Tibial nerve (tissue), 4 donors: ENCODE data around the gene ZNF438.
"Not testable (repeated sequence)": the region's sequence is repeated elsewhere in the genome, so short reads cannot be mapped to it uniquely, and the experiment has no call there.

ENCODE experiments used
- EP300 ChIP-seq, 2 donors: sonication (generic); formaldehyde crosslinking; IDR thresholded peaks; one replicate each; pipeline ENCODE4 v1.6.1; 2017; ENCODE audit warnings: antibody characterized with exemption in 2 of 2, mild to moderate bottlenecking in 1 of 2
- POLR2A ChIP-seq, 2 donors: fragments of 450-650 bp; IDR thresholded peaks; one replicate each; pipeline ENCODE4 v1.6.1; 2017; ENCODE audit warnings: antibody characterized with exemption in 2 of 2, mild to moderate bottlenecking in 2 of 2, moderate library complexity in 2 of 2
- TF ChIP-seq, protein P1 (sequence below), 5 experiments: fragments of 200-600 bp in 3 of 5; fragments of 450-650 bp in 2 of 5; sonication (generic) in 3 of 5; IDR thresholded peaks; one replicate each; pipeline ENCODE4 v1.5.1; 2016 to 2019; ENCODE audit warnings: antibody characterized with exemption in 5 of 5, mild to moderate bottlenecking in 3 of 5, moderate library complexity in 2 of 5

DNA sequence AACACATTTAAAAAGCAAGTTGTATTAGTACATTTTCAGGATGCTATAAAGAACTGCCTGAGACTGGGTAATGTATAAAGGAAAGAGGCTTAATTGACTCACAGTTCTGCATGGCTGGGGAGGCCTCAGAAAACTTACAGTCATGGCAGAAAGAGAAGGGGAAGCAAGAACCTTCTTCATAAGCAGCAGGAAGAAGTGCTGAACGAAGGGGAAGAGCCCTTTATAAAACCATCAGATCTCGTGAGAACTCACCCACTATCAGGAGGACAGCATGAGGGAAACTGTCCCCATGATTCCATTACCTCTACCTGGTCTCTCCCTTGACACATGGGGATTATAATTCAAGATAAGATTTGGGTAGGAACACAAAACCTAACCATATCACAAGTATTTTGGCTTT is 7.3 kb upstream of the ZNF438 start:
- TF ChIP-seq, protein P1, sequence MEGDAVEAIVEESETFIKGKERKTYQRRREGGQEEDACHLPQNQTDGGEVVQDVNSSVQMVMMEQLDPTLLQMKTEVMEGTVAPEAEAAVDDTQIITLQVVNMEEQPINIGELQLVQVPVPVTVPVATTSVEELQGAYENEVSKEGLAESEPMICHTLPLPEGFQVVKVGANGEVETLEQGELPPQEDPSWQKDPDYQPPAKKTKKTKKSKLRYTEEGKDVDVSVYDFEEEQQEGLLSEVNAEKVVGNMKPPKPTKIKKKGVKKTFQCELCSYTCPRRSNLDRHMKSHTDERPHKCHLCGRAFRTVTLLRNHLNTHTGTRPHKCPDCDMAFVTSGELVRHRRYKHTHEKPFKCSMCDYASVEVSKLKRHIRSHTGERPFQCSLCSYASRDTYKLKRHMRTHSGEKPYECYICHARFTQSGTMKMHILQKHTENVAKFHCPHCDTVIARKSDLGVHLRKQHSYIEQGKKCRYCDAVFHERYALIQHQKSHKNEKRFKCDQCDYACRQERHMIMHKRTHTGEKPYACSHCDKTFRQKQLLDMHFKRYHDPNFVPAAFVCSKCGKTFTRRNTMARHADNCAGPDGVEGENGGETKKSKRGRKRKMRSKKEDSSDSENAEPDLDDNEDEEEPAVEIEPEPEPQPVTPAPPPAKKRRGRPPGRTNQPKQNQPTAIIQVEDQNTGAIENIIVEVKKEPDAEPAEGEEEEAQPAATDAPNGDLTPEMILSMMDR (IDR thresholded peaks at IDR 0.05): not testable (repeated sequence)
- not testable (repeated sequence) for TF ChIP-seq POLR2A, EP300 (IDR thresholded peaks at IDR 0.05)
